Activated naive CD8-positive, alpha-beta T cell treated with anti-CD3 and anti-CD28 coated beads for 36 hours (primary cell): ENCODE results near the gene MAML3. TPM values are rescaled to one million over a fixed set of nuclear protein-coding genes. Genes with fewer than 3 reads are reported as not detected.

Experiments used
- DNase-seq: peaks from one replicate; pipeline ENCODE4 v3.0.0; 2021
- H3K27ac Mint-ChIP-seq: one replicate; pipeline ENCODE4 v1.8.0; 2022; ENCODE audit warnings: mild to moderate bottlenecking, moderate library complexity, mixed read lengths
- H3K27me3 Mint-ChIP-seq: one replicate; pipeline ENCODE4 v1.8.0; 2022; ENCODE audit warnings: mild to moderate bottlenecking, mixed read lengths
- H3K36me3 Mint-ChIP-seq: one replicate; pipeline ENCODE4 v1.8.0; 2021; ENCODE audit warnings: mild to moderate bottlenecking, mixed read lengths
- H3K4me1 Mint-ChIP-seq: one replicate; pipeline ENCODE4 v1.8.0; 2021; ENCODE audit warnings: mixed read lengths
- H3K4me3 Mint-ChIP-seq: one replicate; pipeline ENCODE4 v1.8.0; 2022; ENCODE audit warnings: mild to moderate bottlenecking, moderate library complexity, mixed read lengths
- H3K9me3 Mint-ChIP-seq: one replicate; pipeline ENCODE4 v1.8.0; 2022; ENCODE audit warnings: mixed read lengths
- total RNA-seq, 2 experiments: library from RNA; stranded (reverse); gene quantifications; one replicate each; pipeline ENCODE4 v1.2.3, GENCODE V29; 2021

Gene MAML3
- total RNA-seq, 2 experiments from 2014 or later = 2.1 to 2.3 TPM

DNA sequence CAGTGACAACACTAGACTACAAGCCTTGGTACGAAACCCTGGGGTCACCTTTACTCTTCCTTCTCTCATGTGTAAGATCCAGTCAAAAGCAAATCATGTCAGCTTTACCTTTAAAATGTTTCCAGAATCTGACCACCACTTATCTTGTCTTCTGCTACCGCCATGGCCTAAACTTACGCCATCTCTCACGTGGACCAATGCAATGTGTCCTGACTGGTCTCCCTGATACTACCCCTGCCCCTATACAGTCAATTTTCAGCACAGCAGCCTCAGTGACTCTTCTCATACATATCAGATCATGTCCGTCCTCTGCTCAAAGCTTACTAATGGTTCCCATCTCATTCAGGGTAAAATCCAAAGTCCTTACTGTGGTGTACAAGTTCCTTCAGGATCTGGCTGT is 15.0 kb upstream of the MAML3 start:
- Mint-ChIP-seq H3K27me3 (no peaks in the 10 kb centered on the region), H3K4me1 (no peaks in the 10 kb centered on the region)

GRCh38 chr4:140168474-140168873 is 14.5 kb upstream of the MAML3 start:
- H3K36me3 Mint-ChIP-seq = no peaks in the 10 kb centered on the region
- no peak for DNase-seq
- no peak overlapping the region for H3K4me3 Mint-ChIP-seq
- no peaks in the 10 kb centered on the region for H3K4me1 Mint-ChIP-seq
- no peak overlapping the region for H3K27ac Mint-ChIP-seq
- no peaks in the 10 kb centered on the region for H3K9me3 Mint-ChIP-seq
- peaks cover under 1% of the 10 kb centered on the region for H3K27me3 Mint-ChIP-seq

More for the DNA sequence above, 15.0 kb upstream of the MAML3 start:
- no peaks in the 10 kb centered on the region for H3K36me3 Mint-ChIP-seq
- H3K9me3 Mint-ChIP-seq = no peaks in the 10 kb centered on the region
- H3K27ac Mint-ChIP-seq = no peak overlapping the region
- no peak for DNase-seq
- H3K4me3 Mint-ChIP-seq = no peak overlapping the region

GRCh38 chr4:140163029-140163810 is 9.2 kb upstream of the MAML3 start:
- H3K27ac Mint-ChIP-seq = peak overlapping the region; percentile 35
- no peak overlapping the region for H3K4me3 Mint-ChIP-seq
- H3K4me1 Mint-ChIP-seq = peaks cover 9% of the 10 kb centered on the region

GRCh38 chr4:140162596-140162995 is 8.6 kb upstream of the MAML3 start:
- Mint-ChIP-seq H3K36me3 (peaks cover 2% of the 10 kb centered on the region), H3K27ac (no peak overlapping the region), H3K9me3 (peaks cover 2% of the 10 kb centered on the region), H3K27me3 (peaks cover 3% of the 10 kb centered on the region), H3K4me3 (no peak overlapping the region), H3K4me1 (peaks cover 13% of the 10 kb centered on the region)
- no peak for DNase-seq

More at GRCh38 chr4:140163029-140163810, 9.2 kb upstream of the MAML3 start:
- H3K9me3 Mint-ChIP-seq = peaks cover 2% of the 10 kb centered on the region
- peaks cover 3% of the 10 kb centered on the region for H3K27me3 Mint-ChIP-seq
- peaks cover 2% of the 10 kb centered on the region for H3K36me3 Mint-ChIP-seq
- no peak for DNase-seq

DNA sequence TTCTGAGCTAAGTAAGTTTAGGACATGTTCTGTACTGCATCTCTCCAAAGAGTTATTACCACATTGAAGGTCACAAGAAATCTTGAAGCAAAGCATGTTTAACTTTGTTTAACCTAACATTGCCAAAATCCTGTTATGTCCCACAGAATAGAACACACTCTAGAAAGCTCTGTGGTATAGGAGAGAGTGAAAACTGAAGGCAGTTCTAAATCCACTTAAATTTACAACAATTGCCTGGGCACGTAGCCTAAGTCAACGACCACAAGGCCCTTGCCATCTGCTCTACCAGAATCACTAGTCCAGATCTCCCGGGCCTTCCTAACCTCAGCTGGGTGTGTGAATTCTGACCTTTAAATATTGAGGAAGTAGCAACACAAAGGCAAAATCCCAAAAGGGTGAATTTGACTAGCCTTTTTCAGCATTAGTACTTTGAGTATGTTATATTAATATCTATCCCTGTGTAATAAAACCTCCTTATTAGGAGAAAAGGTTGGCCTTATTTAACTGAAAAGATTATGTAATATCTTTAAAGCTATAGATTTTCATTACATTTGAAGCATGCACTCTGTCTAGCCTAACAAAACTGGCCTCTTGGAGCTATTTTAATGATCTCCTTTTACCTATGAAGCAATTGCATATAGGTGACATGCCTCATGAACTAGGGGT is 4.5 kb upstream of the MAML3 start:
- H3K27me3 Mint-ChIP-seq = peaks cover 13% of the 10 kb centered on the region
- H3K9me3 Mint-ChIP-seq = peaks cover 2% of the 10 kb centered on the region
- peaks cover 2% of the 10 kb centered on the region for H3K36me3 Mint-ChIP-seq
- H3K4me1 Mint-ChIP-seq = peaks cover 42% of the 10 kb centered on the region
- H3K27ac Mint-ChIP-seq = no peak overlapping the region
- no peak for DNase-seq
- no peak overlapping the region for H3K4me3 Mint-ChIP-seq

DNA sequence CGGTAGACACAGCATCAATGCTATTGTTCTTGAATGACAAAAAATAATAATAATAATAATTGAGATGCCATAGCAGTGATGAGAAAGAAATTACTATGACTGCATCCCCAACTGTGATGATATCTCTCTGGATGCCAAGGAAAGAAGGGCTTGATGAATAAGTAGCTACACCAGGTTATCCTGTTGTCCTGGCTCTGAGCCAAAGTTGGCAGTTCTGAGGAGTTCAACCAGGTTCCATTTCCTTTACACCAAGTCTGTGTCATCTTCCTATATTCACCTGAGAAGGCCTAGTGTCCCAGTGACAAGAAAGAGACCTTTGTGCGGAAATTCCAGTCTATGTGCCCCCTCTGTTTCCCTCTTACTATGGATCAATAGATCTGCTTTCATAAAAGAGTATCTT is 3.4 kb upstream of the MAML3 start:
- Mint-ChIP-seq H3K27ac (no peak overlapping the region), H3K9me3 (peaks cover 2% of the 10 kb centered on the region), H3K4me1 (peaks cover 36% of the 10 kb centered on the region)

DNA sequence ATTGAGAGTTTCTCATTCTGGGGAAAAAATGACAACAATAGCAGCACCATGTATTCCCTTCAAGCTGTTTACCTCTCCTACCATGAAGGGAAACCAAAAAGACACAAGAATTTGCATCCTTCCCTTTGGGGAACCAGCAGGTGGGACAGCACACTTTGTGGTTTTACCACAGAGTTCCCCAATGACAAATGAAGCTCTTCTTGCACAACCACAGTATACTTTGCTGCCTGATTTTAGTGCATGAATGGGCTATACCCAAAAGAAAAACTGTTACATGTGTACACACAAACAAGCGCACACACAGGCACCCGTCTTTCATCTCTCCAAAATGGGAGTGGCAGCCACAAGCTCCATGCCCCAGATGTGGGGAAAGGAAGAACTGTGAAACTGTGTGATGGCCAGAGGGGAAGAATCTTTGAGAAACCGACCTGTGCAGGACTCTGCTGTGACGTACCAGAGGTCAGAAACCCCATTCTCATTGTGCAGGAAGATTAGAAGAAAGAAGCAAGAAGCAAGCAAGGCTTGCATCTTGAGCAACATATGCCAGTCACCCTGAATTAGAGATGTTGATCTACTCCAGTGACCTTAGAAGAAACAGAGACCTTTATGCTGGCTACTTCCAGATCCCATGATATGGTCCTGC is 2.7 kb upstream of the MAML3 start:
- DNase-seq = peak; percentile 43
- Mint-ChIP-seq H3K4me1 (peaks cover 36% of the 10 kb centered on the region), H3K4me3 (peak overlapping the region; percentile 64), H3K9me3 (peaks cover 2% of the 10 kb centered on the region), H3K27ac (peak overlapping the region; percentile 88), H3K36me3 (peaks cover under 1% of the 10 kb centered on the region), H3K27me3 (peaks cover 10% of the 10 kb centered on the region)

More for the DNA sequence above, 3.4 kb upstream of the MAML3 start:
- Mint-ChIP-seq H3K4me3 (no peak overlapping the region), H3K27me3 (peaks cover 10% of the 10 kb centered on the region), H3K36me3 (peaks cover 2% of the 10 kb centered on the region)
- DNase-seq = no peak

- H3K36me3 Mint-ChIP-seq = no peaks in the 10 kb centered on the region
- no peak for DNase-seq
- H3K4me1 Mint-ChIP-seq = peaks cover 44% of the 10 kb centered on the region
- no peaks in the 10 kb centered on the region for H3K9me3 Mint-ChIP-seq
- H3K27ac Mint-ChIP-seq = peak overlapping the region; percentile 78
- H3K27me3 Mint-ChIP-seq = peaks cover 10% of the 10 kb centered on the region
- H3K4me3 Mint-ChIP-seq = peak overlapping the region; percentile 88
Observed at GRCh38 chr4:140154572-140154891, 548 bp upstream of the MAML3 start.

- Mint-ChIP-seq H3K27ac (peak overlapping the region; percentile 78), H3K4me1 (peaks cover 45% of the 10 kb centered on the region), H3K27me3 (peaks cover 22% of the 10 kb centered on the region), H3K4me3 (peak overlapping the region; percentile 88), H3K36me3 (no peaks in the 10 kb centered on the region), H3K9me3 (no peaks in the 10 kb centered on the region)
- DNase-seq = no peak
Observed at GRCh38 chr4:140153419-140153717, 616 bp downstream of the MAML3 start.

GRCh38 chr4:140152751-140153418 is 1.1 kb downstream of the MAML3 start:
- Mint-ChIP-seq H3K27ac (peak overlapping the region; percentile 87), H3K9me3 (no peaks in the 10 kb centered on the region), H3K4me3 (peak overlapping the region; percentile 88), H3K36me3 (no peaks in the 10 kb centered on the region), H3K4me1 (peaks cover 45% of the 10 kb centered on the region), H3K27me3 (peaks cover 24% of the 10 kb centered on the region)
- DNase-seq = peak; percentile 57

DNA sequence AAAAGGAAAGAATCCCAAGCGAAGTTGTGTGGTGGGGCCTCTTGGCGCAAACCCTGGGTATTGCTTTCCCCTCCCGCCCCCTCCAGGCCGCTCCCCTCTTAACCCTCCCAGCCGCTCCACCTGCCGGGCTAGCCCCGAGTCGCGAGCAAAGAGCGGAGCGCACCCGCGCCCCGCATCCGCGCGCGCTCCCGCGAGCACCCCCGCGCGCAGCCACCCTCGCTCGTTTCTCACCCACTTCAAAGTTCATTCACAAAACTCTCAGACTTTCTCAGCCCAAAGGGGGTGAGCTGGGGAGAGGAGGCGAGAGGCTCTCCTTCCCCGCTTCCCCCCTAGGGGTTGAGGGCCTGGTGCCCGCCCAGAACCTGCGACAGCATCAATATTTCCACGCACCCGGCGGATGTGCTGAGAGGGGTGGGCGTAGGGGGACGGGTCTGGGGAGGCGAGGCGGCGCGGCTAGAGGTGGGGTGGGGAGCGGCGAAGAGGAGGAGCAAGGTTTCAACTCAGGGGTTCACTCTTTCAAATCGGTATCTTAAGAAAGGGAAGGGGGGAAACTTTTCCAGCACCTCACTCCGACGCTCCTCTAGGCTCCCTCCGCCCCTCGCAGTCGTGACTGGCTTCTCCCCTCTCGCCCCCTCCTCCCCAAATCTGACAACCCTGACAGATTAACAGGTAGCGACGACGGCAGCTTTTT is 1.8 kb downstream of the MAML3 start:
- peak overlapping the region; percentile 88 for H3K4me3 Mint-ChIP-seq
- H3K4me1 Mint-ChIP-seq = peaks cover 43% of the 10 kb centered on the region
- DNase-seq = peak; percentile 86
- peaks cover 24% of the 10 kb centered on the region for H3K27me3 Mint-ChIP-seq
- no peaks in the 10 kb centered on the region for H3K36me3 Mint-ChIP-seq
- H3K27ac Mint-ChIP-seq = peak overlapping the region; percentile 87
- H3K9me3 Mint-ChIP-seq = no peaks in the 10 kb centered on the region

DNA sequence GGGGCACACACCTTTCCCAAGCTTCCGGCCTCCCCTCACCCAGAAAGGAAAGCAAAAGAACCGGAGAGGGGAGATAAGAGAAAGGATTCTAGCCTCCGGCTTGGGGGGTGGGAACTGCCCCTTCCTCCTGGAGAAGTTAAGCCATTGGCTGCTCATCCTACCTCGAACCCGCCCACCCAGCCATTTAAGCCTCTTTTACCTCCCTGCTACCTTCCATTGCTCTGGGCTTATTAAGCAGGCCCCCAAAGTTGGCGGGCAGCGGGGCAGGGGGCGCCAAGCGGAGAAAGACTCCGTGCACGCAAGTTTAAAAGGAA is 2.3 kb downstream of the MAML3 start:
- Mint-ChIP-seq H3K27ac (peak overlapping the region; percentile 87), H3K27me3 (peaks cover 24% of the 10 kb centered on the region), H3K4me1 (peaks cover 38% of the 10 kb centered on the region), H3K9me3 (no peaks in the 10 kb centered on the region), H3K4me3 (peak overlapping the region; percentile 88), H3K36me3 (no peaks in the 10 kb centered on the region)
- DNase-seq = peak; percentile 68

DNA sequence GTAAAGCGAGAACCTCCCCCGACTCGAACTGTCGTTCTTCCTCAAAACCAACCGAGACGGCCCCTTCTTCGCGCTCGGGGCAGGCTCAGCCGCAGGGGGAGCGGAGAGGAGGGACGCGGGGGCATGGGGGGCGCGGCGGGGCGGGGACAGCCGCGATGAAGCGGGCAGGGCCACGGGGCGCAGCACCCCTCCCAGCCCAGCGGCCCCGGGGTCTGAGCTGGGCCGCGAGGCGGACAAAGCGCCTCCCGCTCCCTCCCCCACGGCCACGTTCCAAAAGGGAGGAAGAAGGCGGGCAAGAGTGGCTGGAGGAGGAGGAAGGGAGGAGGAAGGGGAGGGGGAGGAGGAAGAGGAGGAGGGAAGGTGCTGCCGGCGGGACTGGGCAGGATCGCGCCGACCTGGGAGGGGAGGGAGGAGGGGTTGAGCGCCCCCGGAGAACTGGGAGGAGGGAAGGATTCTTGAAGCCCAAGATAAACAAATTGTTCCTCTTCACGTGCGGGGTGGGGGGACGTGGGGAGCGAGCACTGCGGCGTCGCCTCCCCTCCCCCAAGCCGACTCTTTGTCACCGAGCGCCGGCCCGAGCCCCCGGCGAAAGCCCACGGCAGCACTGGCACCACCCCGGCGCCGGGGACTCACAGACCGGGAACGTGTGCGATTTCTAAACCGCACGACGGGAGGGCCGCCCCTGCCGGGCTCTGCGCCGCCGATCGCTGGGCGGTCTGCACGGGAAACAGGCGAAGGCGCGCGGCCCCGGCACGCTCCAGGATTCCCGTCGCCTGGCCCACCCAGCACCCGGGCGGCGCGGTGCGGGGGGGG is 2.9 kb downstream of the MAML3 start:
- H3K4me3 Mint-ChIP-seq = peak overlapping the region; percentile 88
- DNase-seq = peak; percentile 77
- no peaks in the 10 kb centered on the region for H3K36me3 Mint-ChIP-seq
- H3K4me1 Mint-ChIP-seq = peaks cover 32% of the 10 kb centered on the region
- H3K27me3 Mint-ChIP-seq = peaks cover 24% of the 10 kb centered on the region
- no peaks in the 10 kb centered on the region for H3K9me3 Mint-ChIP-seq
- peak overlapping the region; percentile 85 for H3K27ac Mint-ChIP-seq

- Mint-ChIP-seq H3K27ac (peak overlapping the region; percentile 85), H3K4me3 (peak overlapping the region; percentile 88), H3K27me3 (peaks cover 24% of the 10 kb centered on the region), H3K9me3 (no peaks in the 10 kb centered on the region), H3K4me1 (peaks cover 28% of the 10 kb centered on the region), H3K36me3 (no peaks in the 10 kb centered on the region)
- DNase-seq = no peak
Observed at GRCh38 chr4:140150636-140150885, 3.4 kb downstream of the MAML3 start.
